Measurements from ENCODE around the gene ACTL7A. TPM values are rescaled to one million over a fixed set of nuclear protein-coding genes. Genes with fewer than 3 reads are reported as not detected.
"Not testable (repeated sequence)": the region's sequence is repeated elsewhere in the genome, so short reads cannot be mapped to it uniquely, and the experiment has no call there.

ACTL7A gene
- total and polyA plus RNA-seq, 2 of the 4 experiments (the other 2 are of a cell fraction): not detected

- H3K23ac ChIP-seq (ENCODE audit: low read depth, low read length): no peak overlapping the region
- no peak overlapping the region for H2BK15ac ChIP-seq (ENCODE audit: low read depth, low read length)
- no peaks in the 10 kb centered on the region for H3K9me3 ChIP-seq (ENCODE audit: control insufficient read depth, insufficient read depth, low read length)
- ChIA-PET CTCF (no interaction called here), POLR2A (ENCODE audit: unreplicated experiment) (no interaction called here)
- H2BK20ac ChIP-seq (ENCODE audit: low read depth, low read length): no peak overlapping the region
- DNase-seq (peak; percentile 20), ATAC-seq (ENCODE audit: low read depth) (no peak)
- H3K4me2 ChIP-seq (ENCODE audit: low read depth, low read length): no peak overlapping the region
- H3K36me3 ChIP-seq (ENCODE audit: control insufficient read depth, insufficient read depth, low read length): no peaks in the 10 kb centered on the region
- peak; percentile 57; the same call in 1 of the 2 replicates for TF ChIP-seq CEBPB (IDR thresholded peaks at IDR 0.05; ENCODE audit: low read depth, low read length)
- TF ChIP-seq NFE2L2 (IDR thresholded peaks at IDR 0.05; ENCODE audit: low read depth, low read length): no peak
- no peak overlapping the region for H2BK120ac ChIP-seq (ENCODE audit: low read depth, low read length)
- no peak overlapping the region for H3K56ac ChIP-seq (ENCODE audit: extremely low read depth, insufficient read depth, low read length)
- H3K9me1 ChIP-seq (ENCODE audit: insufficient read depth, low read length): no peaks in the 10 kb centered on the region
- intact Hi-C loops (cut with micrococcal nuclease) (no loop called here), dilution Hi-C loops (cut with HindIII; ENCODE audit: low sequenced_read_pairs, unreplicated experiment) (no loop called here), in situ Hi-C loops (cut with MboI; ENCODE audit: low sequenced_read_pairs) (no loop called here)
- H3K14ac ChIP-seq (replicated peaks; ENCODE audit: low read depth, low read length): no peak overlapping the region
- H3K4me1 ChIP-seq (ENCODE audit: control insufficient read depth, insufficient read depth, low read length): no peaks in the 10 kb centered on the region
- no peaks in the 10 kb centered on the region for H4K20me1 ChIP-seq (ENCODE audit: insufficient read depth, low read length)
- H2BK5ac ChIP-seq (ENCODE audit: low read depth, low read length, poor library complexity, severe bottlenecking): no peak overlapping the region
- no peaks in the 10 kb centered on the region for H3K79me1 ChIP-seq (ENCODE audit: low read depth in 1 of 2, low read length in 2 of 2)
- no peak overlapping the region for H4K8ac ChIP-seq (ENCODE audit: low read depth in 2 of 2, low read length in 2 of 2)
- H4K91ac ChIP-seq (ENCODE audit: insufficient read depth, low read depth, low read length): no peak overlapping the region
- no peak overlapping the region for H3K18ac ChIP-seq (ENCODE audit: low read depth, low read length)
- H3K27me3 ChIP-seq (ENCODE audit: control insufficient read depth, insufficient read depth, low read length): no peaks in the 10 kb centered on the region; the same call in 1 of the 2 replicates
- no peak overlapping the region for H3K4ac ChIP-seq (ENCODE audit: low read depth, low read length)
- no peak overlapping the region for H2AK9ac ChIP-seq (replicated peaks; ENCODE audit: low read depth, low read length, poor library complexity)
- H4K5ac ChIP-seq (ENCODE audit: low read depth, low read length): no peak overlapping the region
- no peak overlapping the region for H3K4me3 ChIP-seq (ENCODE audit: insufficient read depth, low read depth, low read length)
- H3K9ac ChIP-seq (ENCODE audit: low read depth, low read length): no peak overlapping the region
- H2AFZ ChIP-seq (replicated peaks; ENCODE audit: low read length, poor library complexity): no peak overlapping the region
- no peak overlapping the region for H3K27ac ChIP-seq (ENCODE audit: insufficient read depth, low read length)
- WGBS, 2 experiments (ENCODE audit: extremely low coverage in 2 of 2, insufficient read length in 1 of 2): 100% methylated on average over 1 of the region's 6 CpGs; no CpG with 5 or more reads in 1 of the 2 experiments
- BruUV-seq (replicated peaks): no TSS peak
- no peak overlapping the region for H2AK5ac ChIP-seq (ENCODE audit: low read depth, low read length)
These were observed 24.0 kb upstream of the ACTL7A start for GRCh38 chr9:108838017-108838416.

- ATAC-seq (ENCODE audit: low read depth); H3K4me3 ChIP-seq (ENCODE audit: insufficient read depth, low read depth, low read length); H4K20me1 ChIP-seq (ENCODE audit: insufficient read depth, low read length); H2AK5ac ChIP-seq (ENCODE audit: low read depth, low read length); H2BK15ac ChIP-seq (ENCODE audit: low read depth, low read length); H3K4me1 ChIP-seq (ENCODE audit: control insufficient read depth, insufficient read depth, low read length); H2AK9ac ChIP-seq (replicated peaks; ENCODE audit: low read depth, low read length, poor library complexity); dilution Hi-C loops (cut with HindIII; ENCODE audit: low sequenced_read_pairs, unreplicated experiment); H3K14ac ChIP-seq (replicated peaks; ENCODE audit: low read depth, low read length); H3K9ac ChIP-seq (ENCODE audit: low read depth, low read length); in situ Hi-C loops (cut with MboI; ENCODE audit: low sequenced_read_pairs); DNase-seq; H3K9me3 ChIP-seq (ENCODE audit: control insufficient read depth, insufficient read depth, low read length); POLR2A ChIA-PET (ENCODE audit: unreplicated experiment); H2AFZ ChIP-seq (replicated peaks; ENCODE audit: low read length, poor library complexity); H3K56ac ChIP-seq (ENCODE audit: extremely low read depth, insufficient read depth, low read length); H3K23ac ChIP-seq (ENCODE audit: low read depth, low read length); H3K4me2 ChIP-seq (ENCODE audit: low read depth, low read length); H2BK20ac ChIP-seq (ENCODE audit: low read depth, low read length); H3K4ac ChIP-seq (ENCODE audit: low read depth, low read length); H4K8ac ChIP-seq (ENCODE audit: low read depth in 2 of 2, low read length in 2 of 2); H3K9me1 ChIP-seq (ENCODE audit: insufficient read depth, low read length); H2BK5ac ChIP-seq (ENCODE audit: low read depth, low read length, poor library complexity, severe bottlenecking); H3K79me1 ChIP-seq (ENCODE audit: low read depth in 1 of 2, low read length in 2 of 2); H2BK120ac ChIP-seq (ENCODE audit: low read depth, low read length); BruUV-seq (replicated peaks); H4K91ac ChIP-seq (ENCODE audit: insufficient read depth, low read depth, low read length); CTCF ChIA-PET; H4K5ac ChIP-seq (ENCODE audit: low read depth, low read length); intact Hi-C loops (cut with micrococcal nuclease); H3K18ac ChIP-seq (ENCODE audit: low read depth, low read length); H3K27me3 ChIP-seq (ENCODE audit: control insufficient read depth, insufficient read depth, low read length); H3K36me3 ChIP-seq (ENCODE audit: control insufficient read depth, insufficient read depth, low read length); H3K27ac ChIP-seq (ENCODE audit: insufficient read depth, low read length): not testable (repeated sequence)
- no CpG with 5 or more reads among the region's 5 CpGs for WGBS, 2 experiments (ENCODE audit: extremely low coverage in 2 of 2, insufficient read length in 1 of 2)
These were observed 22.5 kb upstream of the ACTL7A start for GRCh38 chr9:108839561-108839960.

All from IMR-90 (cell line).